IPS-NIHi11 (cell line): Measurements from ENCODE around the gene RANBP3L.
A peak's percentile ranks its signal among the peaks of the same experiment; 100 is the strongest.
"Not testable (repeated sequence)": the region's sequence is repeated elsewhere in the genome, so short reads cannot be mapped to it uniquely, and the experiment has no call there.

Experiments
- DNase-seq: peaks from one replicate; pipeline ENCODE4 v3.0.0; 2012; ENCODE audit warnings: mixed read lengths, low spot score

The RANBP3L gene

GRCh38 chr5:36301858-36302603 lies at the start of gene RANBP3L:
TSS of gene RANBP3L (minus strand) at chr5:36301902. CDS start at chr5:36301416, 486 bp downstream.
- DNase-seq: peak; percentile 48

GRCh38 chr5:36346896-36347690 lies 45.4 kb upstream of the RANBP3L start:
- DNase-seq: no peak

GRCh38 chr5:36344899-36345298 lies 43.2 kb upstream of the RANBP3L start:
- no peak for DNase-seq

- not testable (repeated sequence) for DNase-seq
Observed at GRCh38 chr5:36341720-36342119, 40.0 kb upstream of the RANBP3L start.

- no peak for DNase-seq
Observed at GRCh38 chr5:36337597-36337996, 35.9 kb upstream of the RANBP3L start.

- no peak for DNase-seq
Observed at GRCh38 chr5:36334315-36334714, 32.6 kb upstream of the RANBP3L start.

GRCh38 chr5:36332720-36333119 lies 31.0 kb upstream of the RANBP3L start:
- not testable (repeated sequence) for DNase-seq

- DNase-seq: no peak
Observed at GRCh38 chr5:36325196-36325595, 23.5 kb upstream of the RANBP3L start.

GRCh38 chr5:36323926-36324781 lies 22.5 kb upstream of the RANBP3L start:
- no peak for DNase-seq

- no peak for DNase-seq
Observed at GRCh38 chr5:36312953-36313672, 11.4 kb upstream of the RANBP3L start.

- DNase-seq: no peak
Observed at GRCh38 chr5:36311956-36312355, 10.3 kb upstream of the RANBP3L start.

GRCh38 chr5:36310138-36310537 lies 8.4 kb upstream of the RANBP3L start:
- DNase-seq: no peak

- peak; percentile 43 for DNase-seq
Observed at GRCh38 chr5:36305571-36306326, 4.0 kb upstream of the RANBP3L start.

- no peak for DNase-seq
Observed at GRCh38 chr5:36304095-36304805, 2.5 kb upstream of the RANBP3L start.

GRCh38 chr5:36300927-36301540 lies 668 bp downstream of the RANBP3L start:
- DNase-seq: no peak

GRCh38 chr5:36300191-36300926 lies 1.3 kb downstream of the RANBP3L start:
- no peak for DNase-seq

- DNase-seq: no peak
Observed at GRCh38 chr5:36298552-36298951, 3.1 kb downstream of the RANBP3L start.

GRCh38 chr5:36297653-36298052 lies 4.0 kb downstream of the RANBP3L start:
- no peak for DNase-seq
